GM19351 (cell line): ENCODE results near the gene KCNJ14.

Experiments
- ATAC-seq: cut with Tn5 transposase; IDR thresholded peaks from one replicate; pipeline ENCODE4 v1.9.1; 2021; ENCODE audit warnings: mild to moderate bottlenecking, moderate library complexity; ENCODE audit not compliant: unreplicated experiment

The KCNJ14 gene

DNA sequence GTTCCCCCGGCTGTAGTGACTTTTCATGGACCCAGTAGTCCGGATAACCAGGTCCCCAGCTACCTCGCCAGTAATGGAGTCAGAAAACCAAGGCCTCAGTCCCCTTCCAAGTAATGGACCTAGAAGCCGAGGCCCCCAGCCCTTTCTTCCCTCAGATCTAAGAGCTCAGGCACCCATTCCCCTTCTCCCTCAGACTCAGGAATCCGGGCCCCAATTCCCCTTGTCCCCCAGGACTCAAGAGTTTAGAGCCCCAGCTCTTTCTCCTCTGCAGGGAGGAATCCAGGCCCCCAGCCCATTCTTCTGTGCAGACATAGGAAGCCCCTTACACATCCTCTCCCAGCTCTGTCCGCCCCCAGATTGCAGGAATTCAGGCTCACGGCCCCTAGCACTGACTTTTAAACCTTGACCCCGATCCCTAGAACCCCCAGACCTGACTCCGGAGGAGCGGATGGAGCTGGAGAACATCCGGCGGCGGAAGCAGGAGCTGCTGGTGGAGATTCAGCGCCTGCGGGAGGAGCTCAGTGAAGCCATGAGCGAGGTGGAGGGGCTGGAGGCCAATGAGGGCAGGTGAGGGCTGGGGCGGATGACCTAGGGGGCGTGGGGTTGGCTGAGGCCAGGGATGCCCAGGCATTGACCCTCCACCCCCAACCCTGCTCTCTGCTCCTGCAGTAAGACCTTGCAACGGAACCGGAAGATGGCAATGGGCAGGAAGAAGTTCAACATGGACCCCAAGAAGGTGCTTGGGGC lies 14.7 kb downstream of the KCNJ14 start:
- ATAC-seq, result no peak

DNA sequence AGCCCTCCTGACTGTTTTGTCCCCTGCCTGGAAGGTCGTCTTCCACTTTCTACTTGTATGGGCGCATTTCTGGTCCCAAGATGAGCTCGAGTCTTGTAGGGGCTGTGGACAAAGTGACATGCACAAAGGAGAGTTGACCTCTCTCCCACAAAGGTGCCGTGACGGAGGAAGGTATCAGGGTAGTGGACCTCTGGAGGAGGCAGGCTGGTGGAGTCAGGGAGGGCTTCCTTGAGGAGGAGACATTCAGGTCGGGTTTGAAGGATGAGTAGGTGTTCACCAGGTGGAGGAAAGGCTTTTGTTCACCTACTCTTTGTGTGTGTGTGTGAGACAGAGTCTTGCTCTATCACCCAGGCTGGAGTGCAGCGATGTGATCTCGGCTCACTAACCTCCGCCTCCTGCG lies 15.5 kb downstream of the KCNJ14 start:
- no peak for ATAC-seq

DNA sequence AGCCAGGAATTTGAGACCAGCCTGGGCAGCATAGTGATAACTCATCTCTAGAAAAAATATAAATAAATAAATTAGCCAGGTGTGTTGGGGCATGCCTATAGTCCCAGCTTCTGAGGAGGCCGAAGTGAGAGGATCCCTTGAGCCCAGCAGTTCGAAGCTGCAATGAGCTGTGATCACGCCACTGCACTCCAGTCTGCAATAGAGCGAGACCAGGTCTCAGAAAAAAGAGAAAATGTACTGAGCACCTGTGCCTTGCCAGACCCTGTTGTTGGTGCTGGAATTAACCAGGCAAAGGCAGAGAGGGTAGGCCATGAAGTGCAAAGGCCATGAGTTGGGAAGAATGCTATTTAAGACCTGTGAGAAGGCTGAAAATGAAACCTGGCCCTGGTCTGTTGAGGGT lies 16.5 kb downstream of the KCNJ14 start:
- no peak for ATAC-seq

DNA sequence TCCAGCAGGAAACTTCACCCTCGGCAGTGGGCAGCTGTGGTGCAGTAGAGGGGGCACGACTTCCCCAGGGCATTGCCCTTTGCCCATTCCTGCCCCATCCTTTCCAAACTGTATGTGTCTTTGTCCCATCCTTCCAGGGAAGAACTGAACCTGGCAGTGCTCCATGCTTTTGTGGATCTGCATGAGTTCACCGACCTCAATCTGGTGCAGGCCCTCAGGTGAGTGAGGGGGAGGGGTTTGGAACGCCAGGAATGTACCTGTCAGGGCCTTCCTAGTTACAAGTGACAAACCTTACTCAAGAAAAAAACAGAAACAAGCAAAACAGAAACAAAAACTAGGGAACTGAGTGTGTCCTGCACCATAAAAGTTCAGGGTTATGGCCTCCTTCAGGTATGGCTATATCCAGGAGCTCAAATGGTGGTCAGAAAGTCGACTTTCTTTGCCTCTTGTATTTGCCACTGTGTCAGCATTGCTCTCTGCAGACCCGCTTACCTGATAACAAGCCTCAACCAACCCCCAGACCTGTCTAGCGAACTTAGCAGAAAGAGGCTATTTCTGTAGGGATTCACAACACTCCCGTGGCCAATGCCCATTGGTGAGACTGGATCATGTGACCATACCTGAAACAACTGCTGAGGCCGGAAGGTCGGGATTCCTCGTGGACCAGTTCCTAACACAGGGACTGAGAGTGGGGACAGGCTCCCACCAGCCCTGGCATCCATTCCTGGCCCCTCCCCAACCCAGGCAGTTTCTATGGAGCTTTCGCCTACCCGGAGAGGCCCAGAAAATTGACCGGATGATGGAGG lies 18.0 kb downstream of the KCNJ14 start:
- no peak for ATAC-seq

DNA sequence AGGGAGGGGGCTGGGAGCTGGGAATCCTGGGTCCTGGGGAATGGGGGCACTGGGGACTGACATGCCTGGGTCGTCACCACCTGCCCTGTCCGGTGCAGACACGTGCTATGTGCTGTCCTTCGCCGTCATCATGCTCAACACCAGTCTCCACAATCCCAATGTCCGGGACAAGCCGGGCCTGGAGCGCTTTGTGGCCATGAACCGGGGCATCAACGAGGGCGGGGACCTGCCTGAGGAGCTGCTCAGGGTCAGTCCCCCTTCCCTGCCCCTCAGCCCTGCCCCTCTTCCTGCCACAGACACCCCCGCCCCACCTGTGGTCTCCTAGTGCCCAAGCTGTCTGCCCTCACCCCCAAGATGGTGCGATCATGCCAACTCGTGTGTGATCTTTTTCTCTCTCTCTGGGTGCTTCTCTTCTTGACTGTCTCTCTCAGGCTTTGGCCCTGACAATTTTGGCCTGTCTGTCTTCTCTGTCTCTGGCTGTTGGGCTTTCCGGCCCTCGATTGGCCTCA lies 18.8 kb downstream of the KCNJ14 start:
- no peak for ATAC-seq

DNA sequence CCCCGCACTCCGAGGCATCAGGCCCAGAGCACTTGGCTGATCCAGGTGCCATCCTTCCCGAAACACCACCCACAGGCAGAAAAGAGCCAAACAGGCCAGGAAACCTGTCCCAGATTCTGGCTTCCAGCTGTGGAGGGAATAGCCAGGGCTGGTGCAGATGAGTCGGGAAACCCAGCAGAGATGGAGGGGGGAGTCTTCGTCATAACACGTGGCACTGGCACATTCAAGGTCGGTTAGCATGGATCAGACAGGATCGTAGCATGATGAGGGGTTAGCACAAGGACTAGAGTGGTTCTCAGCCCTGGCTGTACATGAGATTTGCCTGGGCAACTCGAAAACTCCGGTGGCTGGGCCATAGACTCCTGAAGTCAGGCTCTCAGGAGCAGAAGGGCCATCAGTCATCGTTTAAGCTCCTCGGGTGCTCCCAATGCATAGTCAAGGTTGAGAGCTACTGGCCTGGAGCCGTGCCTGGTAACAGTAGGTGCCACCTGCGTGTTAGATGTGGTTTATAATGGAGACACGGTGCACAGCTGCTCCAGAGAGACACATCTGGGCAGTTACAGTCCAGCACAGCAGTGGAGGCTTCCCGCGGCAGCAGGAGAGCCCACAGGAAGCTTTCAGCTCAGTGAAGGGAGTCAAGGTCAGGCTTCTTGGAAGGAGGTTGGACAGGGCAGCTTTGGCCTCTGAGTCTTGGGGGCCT lies 20.1 kb downstream of the KCNJ14 start:
- no peak for ATAC-seq

DNA sequence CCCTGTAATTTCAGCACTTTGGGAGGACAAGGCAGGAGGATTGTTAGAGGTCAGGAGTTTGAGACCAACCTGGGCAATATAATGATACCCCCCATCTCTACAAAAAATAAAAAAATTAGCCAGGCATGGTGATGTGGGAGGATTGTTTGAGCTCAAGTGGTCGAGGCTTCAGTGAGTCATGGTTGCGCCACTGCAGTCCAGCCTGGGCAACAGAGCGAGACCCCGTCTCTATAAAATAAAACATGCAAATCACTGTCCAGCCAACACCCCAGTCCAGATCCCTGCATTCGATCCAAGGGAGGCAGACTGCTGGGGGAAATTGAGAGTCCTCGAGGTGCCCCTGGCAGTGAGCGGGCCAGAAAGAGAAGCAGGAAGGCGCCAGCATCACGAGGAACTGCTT lies 20.8 kb downstream of the KCNJ14 start:
- ATAC-seq, result no peak

DNA sequence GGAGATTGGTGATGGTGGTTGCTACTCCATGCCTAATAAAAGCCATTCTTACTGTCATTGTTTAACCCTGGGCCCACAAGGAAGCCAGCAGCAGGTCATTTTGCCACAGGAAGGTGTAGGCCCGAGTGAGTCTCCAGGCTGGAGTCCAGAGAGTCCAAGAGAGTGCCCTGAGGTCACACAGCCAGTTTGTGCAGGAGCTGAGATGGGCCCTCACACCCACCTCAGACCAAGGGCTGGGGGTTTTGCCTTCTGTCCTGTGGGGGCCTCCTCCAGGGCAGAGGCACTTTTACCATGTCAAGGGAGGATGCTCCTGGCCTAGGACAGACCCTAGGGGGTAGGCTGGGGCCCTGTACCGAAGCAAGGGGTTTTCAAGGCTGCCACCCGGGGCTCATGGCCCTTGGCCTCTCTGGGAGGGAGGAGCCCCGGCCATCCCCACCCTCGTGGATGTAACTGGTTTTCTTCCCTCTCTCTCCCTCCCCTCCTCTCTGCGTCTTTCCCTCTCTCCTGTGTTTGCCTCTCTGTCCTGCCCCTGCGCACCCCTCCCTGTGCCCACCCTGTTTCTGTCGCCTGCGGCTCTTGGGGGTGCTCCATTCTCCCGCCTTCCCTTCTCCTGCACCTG lies 21.8 kb downstream of the KCNJ14 start:
- no peak for ATAC-seq

DNA sequence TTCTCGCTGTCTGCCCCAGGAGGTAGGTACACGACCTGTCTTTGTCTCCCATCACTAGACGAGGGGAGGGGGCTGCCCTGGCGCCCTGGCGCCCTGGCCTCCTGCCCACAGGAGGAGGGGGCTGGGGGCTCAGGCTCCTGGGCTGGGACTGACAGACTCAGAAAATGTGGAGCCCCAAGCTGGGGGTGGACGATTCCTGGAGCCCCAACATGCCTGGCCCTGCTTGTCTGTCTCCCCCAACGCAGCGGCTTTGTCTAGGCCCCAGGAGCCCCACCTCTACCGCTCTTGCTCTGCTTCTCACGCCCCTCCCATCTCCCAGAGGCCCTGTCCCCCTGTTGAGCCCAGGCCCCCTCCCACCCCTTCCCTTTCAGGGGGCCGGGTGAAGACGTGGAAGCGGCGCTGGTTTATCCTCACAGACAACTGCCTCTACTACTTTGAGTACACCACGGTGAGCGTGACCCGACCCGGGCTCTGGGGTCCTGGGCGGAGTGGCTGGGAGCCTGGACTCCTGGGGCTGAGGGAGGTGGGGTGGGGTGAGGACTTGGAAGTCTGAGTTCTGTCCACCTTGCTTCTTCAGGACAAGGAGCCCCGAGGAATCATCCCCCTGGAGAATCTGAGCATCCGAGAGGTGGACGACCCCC lies 22.4 kb downstream of the KCNJ14 start:
- ATAC-seq, result no peak

DNA sequence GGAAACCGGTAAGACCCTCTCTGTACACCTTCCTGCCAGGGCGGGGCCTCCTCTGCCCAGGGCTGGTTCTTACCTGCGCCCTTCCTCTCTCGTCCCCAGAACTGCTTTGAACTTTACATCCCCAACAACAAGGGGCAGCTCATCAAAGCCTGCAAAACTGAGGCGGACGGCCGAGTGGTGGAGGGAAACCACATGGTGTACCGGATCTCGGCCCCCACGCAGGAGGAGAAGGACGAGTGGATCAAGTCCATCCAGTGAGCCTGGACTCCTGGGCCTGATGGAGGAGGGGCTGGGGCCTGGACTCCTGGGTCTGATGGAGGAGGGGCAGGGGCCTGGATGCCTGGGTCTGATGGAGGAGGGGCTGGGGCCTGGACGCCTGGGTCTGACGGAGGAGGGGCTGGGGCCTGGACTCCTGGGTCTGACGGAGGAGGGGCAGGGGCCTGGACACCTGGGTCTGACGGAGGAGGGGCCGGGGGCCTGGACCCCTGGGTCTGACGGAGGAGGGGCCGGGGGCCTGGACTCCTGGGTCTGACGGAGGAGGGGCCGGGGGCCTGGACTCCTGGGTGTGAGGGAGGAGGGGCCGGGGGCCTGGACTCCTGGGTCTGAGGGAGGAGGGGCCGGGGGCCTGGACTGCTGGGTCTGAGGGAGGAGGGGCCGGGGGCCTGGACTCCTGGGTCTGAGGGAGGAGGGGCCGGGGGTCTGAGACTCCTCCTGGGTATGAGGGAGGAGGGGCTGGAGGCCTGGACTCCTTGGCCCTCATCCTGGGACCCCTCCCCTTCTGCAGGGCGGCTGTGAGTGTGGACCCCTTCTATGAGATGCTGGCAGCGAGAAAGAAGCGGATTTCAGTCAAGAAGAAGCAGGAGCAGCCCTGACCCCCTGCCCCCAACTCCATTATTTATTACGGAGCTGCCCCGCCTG lies 23.2 kb downstream of the KCNJ14 start:
- no peak for ATAC-seq

DNA sequence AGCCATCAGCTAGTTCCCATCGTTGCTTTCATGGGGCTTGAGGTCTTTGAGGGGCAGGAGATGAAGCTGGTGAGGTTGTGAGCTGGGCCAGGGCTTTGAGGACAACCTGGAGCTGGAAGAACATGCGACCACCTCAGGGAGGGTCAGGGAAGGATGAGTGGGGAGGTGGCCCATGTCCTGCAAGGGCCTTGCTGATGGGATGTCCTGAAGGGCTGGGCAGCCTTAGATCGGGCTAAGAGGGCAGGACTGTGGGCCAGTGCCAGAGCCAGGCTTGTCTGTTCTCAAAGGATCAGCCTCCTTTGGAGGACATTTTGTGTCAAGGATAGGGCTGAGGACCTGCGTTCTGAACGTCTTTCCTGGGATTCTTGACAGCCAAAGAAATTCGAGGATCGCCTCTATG lies 24.3 kb downstream of the KCNJ14 start:
- ATAC-seq, result no peak

DNA sequence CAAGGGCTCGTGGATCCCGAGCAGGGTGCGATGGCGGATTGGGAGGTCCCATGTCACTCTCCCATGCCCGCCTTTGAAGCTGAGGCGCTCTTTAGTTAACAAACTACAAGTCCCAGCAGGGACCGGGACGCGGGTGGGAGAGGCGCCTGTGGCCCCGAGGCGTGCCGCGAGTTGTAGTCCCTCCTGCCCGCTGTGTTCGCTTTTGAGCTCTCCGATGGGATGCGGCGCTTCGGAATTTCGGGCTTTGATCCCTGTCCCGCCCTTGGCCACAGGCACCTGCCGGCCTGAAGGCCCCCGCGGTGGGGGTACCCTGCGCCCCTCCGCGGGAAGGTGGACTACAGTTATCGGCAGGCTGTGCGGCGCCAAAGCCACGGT lies 24.8 kb downstream of the KCNJ14 start:
- ATAC-seq, result no peak

DNA sequence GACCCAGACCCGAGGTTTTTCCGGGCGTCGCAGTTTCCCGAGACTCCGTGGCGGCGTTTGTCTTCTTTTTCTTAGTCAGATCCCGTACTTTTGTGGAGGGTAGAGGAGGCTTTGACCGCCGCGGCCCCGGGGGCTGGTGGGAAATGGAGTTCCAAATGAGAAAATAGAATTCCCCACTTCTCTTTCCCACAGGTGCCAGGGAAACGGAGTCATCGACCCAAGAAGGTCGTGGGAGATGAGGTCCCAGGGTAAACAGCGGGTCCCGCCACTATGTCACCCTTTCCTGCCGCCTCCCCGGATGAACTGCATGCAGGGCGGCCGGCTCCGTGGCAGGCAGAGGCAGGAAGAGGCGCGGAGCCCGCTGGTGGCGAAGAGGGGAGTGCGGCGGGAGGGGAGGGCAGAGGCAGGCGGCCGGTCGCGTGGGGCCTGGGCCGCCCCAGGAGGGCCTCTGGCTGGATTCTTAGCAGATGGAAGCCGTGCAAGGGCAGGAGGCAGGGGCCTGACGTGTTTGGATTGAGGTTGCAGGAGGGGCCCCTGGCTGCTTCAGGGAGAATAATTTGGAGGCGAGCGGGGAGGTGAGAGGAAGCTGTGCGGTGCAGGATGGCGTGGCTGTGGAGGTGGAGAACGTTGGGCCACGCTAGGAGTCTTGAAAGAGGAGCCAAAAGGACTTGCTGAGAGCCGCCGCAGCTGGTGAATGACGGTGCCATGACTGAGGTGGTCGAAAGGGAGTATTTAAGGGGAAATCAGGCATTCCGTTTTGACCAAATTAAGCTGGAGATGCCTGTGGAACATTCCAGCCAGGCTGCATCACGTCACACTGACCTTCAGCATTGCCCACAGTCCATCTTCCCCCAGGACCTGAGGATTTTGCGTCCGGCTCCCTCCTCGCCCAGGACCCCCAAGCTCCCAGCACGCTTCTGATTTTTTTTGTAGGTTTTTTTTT lies 25.5 kb downstream of the KCNJ14 start:
- no peak for ATAC-seq

DNA sequence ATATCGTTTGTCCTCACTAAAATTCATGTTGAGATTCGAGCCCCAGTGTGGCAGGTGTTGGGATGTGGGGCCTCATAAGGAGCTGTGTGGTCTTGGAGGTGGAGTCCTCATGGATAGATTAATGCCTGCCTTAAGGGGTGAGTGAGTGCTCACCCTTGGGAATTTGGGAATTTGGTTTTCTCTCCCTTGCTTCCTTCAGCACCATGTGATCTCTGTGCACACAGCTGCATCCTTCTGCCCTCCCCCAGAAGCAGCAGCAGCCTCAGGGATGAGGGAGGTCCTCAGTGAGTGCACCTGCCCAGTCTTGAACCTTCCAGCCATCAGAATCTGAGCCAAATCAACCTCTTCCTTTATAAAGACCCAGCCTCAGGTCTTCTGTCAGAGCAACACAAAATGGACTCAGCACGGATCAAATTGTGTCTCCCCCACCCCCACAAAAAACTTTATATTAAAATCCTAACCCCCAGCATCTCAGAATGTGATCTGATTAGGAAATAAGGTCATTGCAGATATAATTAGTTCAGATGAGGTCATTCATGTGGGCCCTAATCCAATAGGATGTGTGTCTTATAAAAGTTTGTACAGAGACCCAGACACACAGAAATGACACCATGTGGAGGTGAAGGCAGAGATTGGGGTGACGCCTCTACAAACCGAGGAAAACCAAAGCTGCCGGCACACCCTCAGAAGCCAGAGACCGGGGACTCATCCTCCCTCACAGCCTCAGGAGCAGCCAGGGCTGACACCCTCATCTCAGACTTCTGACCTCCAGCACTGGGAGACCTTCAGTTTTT lies 26.7 kb downstream of the KCNJ14 start:
- ATAC-seq, result no peak

DNA sequence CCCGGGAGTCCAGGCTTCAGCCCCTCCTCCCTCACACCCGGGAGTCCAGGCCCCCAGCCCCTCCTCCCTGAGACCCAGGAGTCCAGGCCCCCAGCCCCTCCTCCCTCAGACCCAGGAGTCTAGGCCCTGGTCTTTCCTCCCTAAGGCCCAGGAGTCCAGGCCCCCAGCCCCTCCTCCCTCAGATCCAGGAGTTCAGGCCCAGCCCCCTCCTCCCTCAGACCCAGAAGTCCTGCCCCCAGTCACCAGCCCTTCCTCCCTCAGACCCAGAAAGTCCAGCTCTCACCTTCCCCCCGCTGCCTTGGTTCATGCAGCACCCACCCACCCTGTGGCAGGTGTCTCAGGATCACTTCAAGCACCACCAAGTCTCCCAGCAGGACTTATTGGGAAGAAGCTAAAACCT lies 27.9 kb downstream of the KCNJ14 start:
- no peak for ATAC-seq

DNA sequence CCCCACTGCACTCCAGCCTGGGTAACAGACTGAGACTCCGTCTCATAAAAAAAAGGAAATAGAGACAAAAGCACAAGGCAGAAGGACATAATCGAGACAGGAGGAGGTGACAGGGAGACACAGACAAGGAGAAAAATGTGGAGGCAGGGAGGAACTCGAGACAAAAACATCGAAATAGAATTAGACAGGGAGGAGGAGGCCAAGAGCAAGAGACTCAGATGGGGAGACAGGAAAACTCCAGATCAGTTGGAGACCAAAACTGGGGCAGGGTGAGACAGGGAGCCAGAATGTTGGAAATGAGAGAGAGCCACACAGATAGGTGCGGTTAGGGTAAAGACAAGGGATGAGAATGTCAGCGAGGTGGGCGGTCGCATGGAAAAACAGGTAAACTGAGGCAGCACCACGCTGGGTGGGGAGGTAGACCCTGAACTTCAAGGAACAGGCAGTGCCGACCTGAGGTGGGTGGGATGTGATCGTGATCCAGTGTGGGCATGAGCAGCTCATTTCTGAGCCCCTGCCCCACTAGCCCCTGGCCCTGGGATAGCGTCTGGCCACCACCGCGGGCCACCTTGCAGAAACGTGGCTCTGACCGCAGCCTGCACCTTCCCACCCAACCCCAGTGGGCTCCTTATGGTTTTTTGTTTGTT lies 29.0 kb downstream of the KCNJ14 start:
- no peak for ATAC-seq

DNA sequence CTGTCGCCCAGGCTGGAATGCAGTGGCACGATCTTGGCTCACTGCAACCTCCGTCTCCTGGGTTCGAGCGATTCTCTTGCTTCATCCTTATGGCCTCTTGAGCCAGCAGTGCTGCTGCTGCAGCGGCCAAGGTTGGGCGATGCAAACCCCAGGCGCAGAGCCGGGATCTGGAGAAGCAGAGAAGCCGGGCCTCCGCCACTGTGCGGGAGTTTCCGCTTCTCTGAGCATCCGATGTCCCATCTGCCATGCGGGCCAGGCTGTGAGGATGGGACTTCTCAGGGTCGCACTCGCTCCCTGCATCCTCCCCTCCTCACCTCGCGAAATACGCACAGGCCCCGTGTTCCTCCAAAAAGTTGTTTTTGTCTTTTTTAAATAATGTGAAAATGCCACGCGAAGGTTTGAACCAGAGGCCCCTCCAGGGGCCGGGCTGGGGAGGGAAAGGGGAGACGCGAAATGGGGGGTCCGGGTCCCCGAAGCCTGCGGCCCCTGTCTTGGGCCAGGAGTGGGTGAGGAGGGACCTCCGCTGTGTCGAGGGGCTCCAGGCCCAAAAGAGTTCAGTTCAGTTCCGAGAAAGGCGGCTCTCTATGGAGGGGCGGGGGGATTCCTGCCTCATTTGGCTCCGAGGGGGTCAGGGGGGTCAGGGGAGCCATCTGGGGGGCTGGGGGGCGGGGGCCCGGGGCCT lies 29.7 kb downstream of the KCNJ14 start:
- no peak for ATAC-seq
